DOHH2 (cell line): ENCODE measurements around the gene DR1.

Experiments used
- H3F3A ChIP-seq: fragments of 200-600 bp; sonication (generic), shearing (Covaris generic); 2 replicates; pipeline ENCODE4 v1.6.0; 2016; ENCODE audit warnings: antibody characterized with exemption, mild to moderate bottlenecking; ENCODE audit not compliant: control insufficient read depth, insufficient read depth
- H3K27ac ChIP-seq: fragments of 200-600 bp; sonication (generic); 2 replicates; pipeline ENCODE4 v1.5.1; 2014; ENCODE audit warnings: low read depth, mild to moderate bottlenecking, low read length, moderate library complexity
- H3K27me3 ChIP-seq: fragments of 200-600 bp; sonication (generic); 2 replicates; pipeline ENCODE4 v1.6.1; 2014; ENCODE audit warnings: mild to moderate bottlenecking, low read length, mixed read lengths; ENCODE audit not compliant: control insufficient read depth
- H3K36me3 ChIP-seq: fragments of 200-600 bp; sonication (generic); 2 replicates; pipeline ENCODE4 v1.6.1; 2014; ENCODE audit warnings: mild to moderate bottlenecking, low read length, moderate library complexity, mixed read lengths; ENCODE audit not compliant: control insufficient read depth
- H3K4me1 ChIP-seq: fragments of 200-600 bp; sonication (generic); 2 replicates; pipeline ENCODE4 v1.6.1; 2014; ENCODE audit warnings: mild to moderate bottlenecking, low read length, mixed read lengths; ENCODE audit not compliant: control insufficient read depth
- H3K4me2 ChIP-seq: fragments of 200-600 bp; sonication (generic); 2 replicates; pipeline ENCODE4 v1.6.0; 2014; ENCODE audit warnings: mild to moderate bottlenecking, low read length, moderate library complexity
- H3K4me3 ChIP-seq: fragments of 200-600 bp; sonication (generic); 2 replicates; pipeline ENCODE4 v1.5.1; 2014; ENCODE audit warnings: mild to moderate bottlenecking, low read length, mixed read lengths
- H3K79me2 ChIP-seq: fragments of 200-600 bp; sonication (generic); 2 replicates; pipeline ENCODE4 v1.6.1; 2014; ENCODE audit warnings: mild to moderate bottlenecking, low read length, mixed read lengths; ENCODE audit not compliant: control insufficient read depth
- H3K9me2 ChIP-seq: fragments of 200-600 bp; sonication (generic); replicated peaks from 2 replicates; pipeline ENCODE4 v1.6.1; 2014; ENCODE audit warnings: mild to moderate bottlenecking, low read length, mixed read lengths; ENCODE audit not compliant: control insufficient read depth
- H3K9me3 ChIP-seq: fragments of 200-600 bp; sonication (generic); 2 replicates; pipeline ENCODE4 v1.6.1; 2014; ENCODE audit warnings: antibody characterized with exemption, low read length, mixed read lengths; ENCODE audit not compliant: control insufficient read depth, insufficient read depth
- H4K20me1 ChIP-seq: fragments of 200-600 bp; sonication (generic); 2 replicates; pipeline ENCODE4 v1.6.0; 2014; ENCODE audit warnings: low read depth, mild to moderate bottlenecking, antibody characterized with exemption, low read length, moderate library complexity; ENCODE audit not compliant: control insufficient read depth, insufficient read depth
- CTCF ChIP-seq: fragments of 200-600 bp; sonication (generic); IDR thresholded peaks from one replicate; pipeline ENCODE4 v1.5.1; 2014; ENCODE audit warnings: antibody characterized with exemption, mild to moderate bottlenecking, low read depth, low read length; ENCODE audit not compliant: poor library complexity, severe bottlenecking
- EZH2phosphoT487 ChIP-seq: fragments of 200-600 bp; sonication (generic); IDR thresholded peaks from 2 replicates; pipeline ENCODE4 v1.6.1; 2017; ENCODE audit warnings: borderline replicate concordance, mild to moderate bottlenecking, antibody characterized with exemption, low read length, moderate library complexity, mixed read lengths

Gene DR1

GRCh38 chr1:93317207-93317606 lies 28.5 kb upstream of the DR1 start:
- TF ChIP-seq CTCF (no peak), EZH2phosphoT487 (no peak)
- Histone ChIP-seq H3F3A (no peaks in the 10 kb centered on the region), H3K27me3 (no peaks in the 10 kb centered on the region), H3K27ac (no peak overlapping the region), H3K4me2 (no peak overlapping the region), H4K20me1 (no peaks in the 10 kb centered on the region), H3K4me1 (no peaks in the 10 kb centered on the region), H3K79me2 (no peaks in the 10 kb centered on the region), H3K4me3 (no peak overlapping the region), H3K9me3 (no peaks in the 10 kb centered on the region), H3K36me3 (no peaks in the 10 kb centered on the region), H3K9me2 (no peaks in the 10 kb centered on the region)

- Histone ChIP-seq H3K4me1 (no peaks in the 10 kb centered on the region), H3K4me3 (no peak overlapping the region), H3K36me3 (no peaks in the 10 kb centered on the region), H3K9me2 (no peaks in the 10 kb centered on the region), H4K20me1 (no peaks in the 10 kb centered on the region), H3K79me2 (no peaks in the 10 kb centered on the region), H3K4me2 (no peak overlapping the region), H3K27ac (no peak overlapping the region), H3K27me3 (no peaks in the 10 kb centered on the region), H3F3A (no peaks in the 10 kb centered on the region), H3K9me3 (no peaks in the 10 kb centered on the region)
- TF ChIP-seq EZH2phosphoT487, result no peak
- TF ChIP-seq CTCF, result no peak
Measured at GRCh38 chr1:93317943-93318342, 27.8 kb upstream of the DR1 start.

- H3F3A ChIP-seq, result no peaks in the 10 kb centered on the region
- H3K4me2 ChIP-seq, result no peak overlapping the region
- H3K9me3 ChIP-seq, result no peaks in the 10 kb centered on the region
- H3K79me2 ChIP-seq, result no peaks in the 10 kb centered on the region
- no peaks in the 10 kb centered on the region for H3K36me3 ChIP-seq
- no peak for TF ChIP-seq CTCF
- TF ChIP-seq EZH2phosphoT487, result no peak
- H4K20me1 ChIP-seq, result no peaks in the 10 kb centered on the region
- no peak overlapping the region for H3K27ac ChIP-seq
- H3K4me1 ChIP-seq, result no peaks in the 10 kb centered on the region
- no peaks in the 10 kb centered on the region for H3K27me3 ChIP-seq
- H3K9me2 ChIP-seq, result no peaks in the 10 kb centered on the region
- H3K4me3 ChIP-seq, result no peak overlapping the region
Measured at GRCh38 chr1:93321720-93322119, 24.0 kb upstream of the DR1 start.

- TF ChIP-seq EZH2phosphoT487 (no peak), CTCF (no peak)
- no peaks in the 10 kb centered on the region for H3K79me2 ChIP-seq
- no peak overlapping the region for H3K4me2 ChIP-seq
- H3K27ac ChIP-seq, result no peak overlapping the region
- no peaks in the 10 kb centered on the region for H3K9me3 ChIP-seq
- H3K9me2 ChIP-seq, result no peaks in the 10 kb centered on the region
- H3F3A ChIP-seq, result no peaks in the 10 kb centered on the region
- H3K27me3 ChIP-seq, result no peaks in the 10 kb centered on the region
- no peaks in the 10 kb centered on the region for H3K4me1 ChIP-seq
- H3K36me3 ChIP-seq, result no peaks in the 10 kb centered on the region
- no peaks in the 10 kb centered on the region for H4K20me1 ChIP-seq
- H3K4me3 ChIP-seq, result no peak overlapping the region
Measured at GRCh38 chr1:93322349-93322748, 23.4 kb upstream of the DR1 start.
